Measurements from ENCODE around the gene SLC43A2.

SLC43A2 gene

GRCh38 chr17:1623057-1623630, 5.5 kb downstream of the SLC43A2 start:
- no peak for DNase-seq (ENCODE audit: low spot score)
- no CpG with 5 or more reads among the region's 14 CpGs for WGBS, 2 donors (ENCODE audit: extremely low coverage in 2 of 2, insufficient read length in 2 of 2, insufficient replicate concordance in 1 of 2)

GRCh38 chr17:1621273-1621954, 7.2 kb downstream of the SLC43A2 start:
- Histone ChIP-seq H3K14ac (ENCODE audit: low read length) (no peak overlapping the region), H3K4me2 (ENCODE audit: insufficient read depth, low read length, poor library complexity, severe bottlenecking) (no peak overlapping the region), H4K8ac (ENCODE audit: low read depth, low read length) (no peak overlapping the region), H3K36me3 (replicated peaks in 1 of 2; ENCODE audit: control insufficient read depth in 2 of 2, insufficient read depth in 2 of 2, low read length in 2 of 2) (peaks cover 0 to 82% of the 10 kb centered on the region in 2 donors), H3K4me1 (ENCODE audit: control insufficient read depth in 2 of 2, insufficient read depth in 1 of 2, low read depth in 1 of 2, low read length in 2 of 2) (peaks cover 13 to 17% of the 10 kb centered on the region in 2 donors), H3K18ac (ENCODE audit: low read length) (peak overlapping the region; percentile 79), H3K9me3 (replicated peaks in 1 of 2; ENCODE audit: control insufficient read depth in 2 of 2, insufficient read depth in 1 of 2, low read depth in 1 of 2, low read length in 2 of 2) (no peaks in the 10 kb centered on the region), H2BK15ac (ENCODE audit: low read length) (peak overlapping the region; percentile 81), H3K4ac (ENCODE audit: low read length) (no peak overlapping the region), H4K91ac (ENCODE audit: low read depth, low read length, poor library complexity) (no peak overlapping the region), H2BK5ac (ENCODE audit: low read length) (no peak overlapping the region), H3K27ac (replicated peaks; ENCODE audit: low read length) (no peak overlapping the region), H3K27me3 (ENCODE audit: control insufficient read depth in 3 of 3, insufficient read depth in 3 of 3, low read depth in 1 of 3, low read length in 3 of 3) (no peaks in the 10 kb centered on the region), H3K23ac (ENCODE audit: low read depth, low read length, poor library complexity) (peak overlapping the region; percentile 83), H2BK120ac (ENCODE audit: low read depth, low read length) (no peak overlapping the region), H3K79me1 (ENCODE audit: low read depth, low read length) (peaks cover 3% of the 10 kb centered on the region), H2BK12ac (ENCODE audit: low read length) (peak overlapping the region; percentile 82), H2AK5ac (ENCODE audit: low read depth, low read length) (peak overlapping the region; percentile 82), H3K4me3 (ENCODE audit: low read length in 2 of 2) (no peak overlapping the region), H2AFZ (ENCODE audit: low read length) (no peak overlapping the region), H3K9ac (ENCODE audit: low read depth, low read length, poor library complexity) (peak overlapping the region; percentile 39)
- no CpG with 5 or more reads among the region's 22 CpGs for WGBS, 2 donors (ENCODE audit: extremely low coverage in 2 of 2, insufficient read length in 2 of 2, insufficient replicate concordance in 1 of 2)
- DNase-seq (ENCODE audit: low spot score) = no peak

More at GRCh38 chr17:1623057-1623630, 5.5 kb downstream of the SLC43A2 start:
- H4K91ac ChIP-seq (ENCODE audit: low read depth, low read length, poor library complexity) = no peak overlapping the region
- no peak overlapping the region for H2BK15ac ChIP-seq (ENCODE audit: low read length)
- H3K18ac ChIP-seq (ENCODE audit: low read length) = no peak overlapping the region
- H2BK5ac ChIP-seq (ENCODE audit: low read length) = no peak overlapping the region
- H3K27me3 ChIP-seq (ENCODE audit: control insufficient read depth in 3 of 3, insufficient read depth in 3 of 3, low read depth in 1 of 3, low read length in 3 of 3) = no peaks in the 10 kb centered on the region
- peaks cover 3% of the 10 kb centered on the region for H3K79me1 ChIP-seq (ENCODE audit: low read depth, low read length)
- H3K9ac ChIP-seq (ENCODE audit: low read depth, low read length, poor library complexity) = peak overlapping the region; percentile 9
- no peak overlapping the region for H2BK12ac ChIP-seq (ENCODE audit: low read length)
- H3K4me2 ChIP-seq (ENCODE audit: insufficient read depth, low read length, poor library complexity, severe bottlenecking) = no peak overlapping the region
- H3K4ac ChIP-seq (ENCODE audit: low read length) = no peak overlapping the region
- H2BK120ac ChIP-seq (ENCODE audit: low read depth, low read length) = no peak overlapping the region
- H3K4me3 ChIP-seq (ENCODE audit: low read length in 2 of 2) = no peak overlapping the region
- H2AFZ ChIP-seq (ENCODE audit: low read length) = no peak overlapping the region
- H3K4me1 ChIP-seq (ENCODE audit: control insufficient read depth in 2 of 2, insufficient read depth in 1 of 2, low read depth in 1 of 2, low read length in 2 of 2) = peaks cover 21 to 24% of the 10 kb centered on the region in 2 donors
- no peak overlapping the region for H4K8ac ChIP-seq (ENCODE audit: low read depth, low read length)
- H3K36me3 ChIP-seq (replicated peaks in 1 of 2; ENCODE audit: control insufficient read depth in 2 of 2, insufficient read depth in 2 of 2, low read length in 2 of 2) = peaks cover 0 to 76% of the 10 kb centered on the region in 2 donors
- H3K23ac ChIP-seq (ENCODE audit: low read depth, low read length, poor library complexity) = no peak overlapping the region
- no peaks in the 10 kb centered on the region for H3K9me3 ChIP-seq (replicated peaks in 1 of 2; ENCODE audit: control insufficient read depth in 2 of 2, insufficient read depth in 1 of 2, low read depth in 1 of 2, low read length in 2 of 2)
- H2AK5ac ChIP-seq (ENCODE audit: low read depth, low read length) = peak overlapping the region; percentile 83
- H3K14ac ChIP-seq (ENCODE audit: low read length) = no peak overlapping the region
- no peak overlapping the region for H3K27ac ChIP-seq (replicated peaks; ENCODE audit: low read length)

DNA sequence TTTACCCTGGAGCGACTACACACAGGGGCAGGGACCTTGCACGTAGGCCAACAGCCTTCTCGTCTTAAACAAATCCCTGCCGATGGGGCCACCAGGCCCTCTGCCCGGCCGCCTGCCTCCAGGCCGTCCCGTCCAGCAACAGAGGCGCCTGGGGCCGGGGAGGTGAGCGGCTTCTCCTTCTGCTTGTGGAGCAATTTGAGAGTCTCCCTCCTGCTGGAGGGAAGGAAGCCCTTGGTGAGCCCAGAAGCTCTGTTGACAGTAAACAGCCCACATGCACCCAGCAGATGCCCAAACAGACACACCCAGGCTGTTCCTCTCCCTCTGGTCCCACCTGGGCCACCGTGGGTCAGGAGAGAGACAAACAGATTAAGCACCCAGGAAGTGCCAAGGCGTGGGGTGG, 8.1 kb downstream of the SLC43A2 start:
- Histone ChIP-seq H3K9ac (ENCODE audit: low read depth, low read length, poor library complexity) (peak overlapping the region; percentile 54), H3K36me3 (replicated peaks in 1 of 2; ENCODE audit: control insufficient read depth in 2 of 2, insufficient read depth in 2 of 2, low read length in 2 of 2) (peaks cover 0 to 78% of the 10 kb centered on the region in 2 donors), H3K4me1 (ENCODE audit: control insufficient read depth in 2 of 2, insufficient read depth in 1 of 2, low read depth in 1 of 2, low read length in 2 of 2) (peaks cover 6 to 16% of the 10 kb centered on the region in 2 donors), H2BK12ac (ENCODE audit: low read length) (no peak overlapping the region), H2BK15ac (ENCODE audit: low read length) (peak overlapping the region; percentile 81), H3K27ac (replicated peaks; ENCODE audit: low read length) (no peak overlapping the region), H3K14ac (ENCODE audit: low read length) (no peak overlapping the region), H2BK5ac (ENCODE audit: low read length) (no peak overlapping the region), H4K91ac (ENCODE audit: low read depth, low read length, poor library complexity) (no peak overlapping the region), H3K79me1 (ENCODE audit: low read depth, low read length) (peaks cover 3% of the 10 kb centered on the region), H2AK5ac (ENCODE audit: low read depth, low read length) (peak overlapping the region; percentile 82), H2BK120ac (ENCODE audit: low read depth, low read length) (no peak overlapping the region), H3K4me3 (ENCODE audit: low read length in 2 of 2) (no peak overlapping the region), H3K4ac (ENCODE audit: low read length) (no peak overlapping the region), H3K18ac (ENCODE audit: low read length) (peak overlapping the region; percentile 24), H2AFZ (ENCODE audit: low read length) (no peak overlapping the region), H3K9me3 (replicated peaks in 1 of 2; ENCODE audit: control insufficient read depth in 2 of 2, insufficient read depth in 1 of 2, low read depth in 1 of 2, low read length in 2 of 2) (no peaks in the 10 kb centered on the region), H3K4me2 (ENCODE audit: insufficient read depth, low read length, poor library complexity, severe bottlenecking) (no peak overlapping the region), H3K27me3 (ENCODE audit: control insufficient read depth in 3 of 3, insufficient read depth in 3 of 3, low read depth in 1 of 3, low read length in 3 of 3) (no peaks in the 10 kb centered on the region), H3K23ac (ENCODE audit: low read depth, low read length, poor library complexity) (no peak overlapping the region), H4K8ac (ENCODE audit: low read depth, low read length) (no peak overlapping the region)
- WGBS, 2 donors (ENCODE audit: extremely low coverage in 2 of 2, insufficient read length in 2 of 2, insufficient replicate concordance in 1 of 2) = no CpG with 5 or more reads among the region's 13 CpGs
- no peak for DNase-seq (ENCODE audit: low spot score)

GRCh38 chr17:1617620-1618174, 10.9 kb downstream of the SLC43A2 start:
- no peak overlapping the region for H3K4ac ChIP-seq (ENCODE audit: low read length)
- no peak overlapping the region for H2BK12ac ChIP-seq (ENCODE audit: low read length)
- no CpG with 5 or more reads among the region's 20 CpGs for WGBS, 2 donors (ENCODE audit: extremely low coverage in 2 of 2, insufficient read length in 2 of 2, insufficient replicate concordance in 1 of 2)
- no peak overlapping the region for H2BK5ac ChIP-seq (ENCODE audit: low read length)
- no peak for DNase-seq (ENCODE audit: low spot score)
- no peak overlapping the region for H3K14ac ChIP-seq (ENCODE audit: low read length)
- H3K18ac ChIP-seq (ENCODE audit: low read length) = no peak overlapping the region
- no peak overlapping the region for H3K4me2 ChIP-seq (ENCODE audit: insufficient read depth, low read length, poor library complexity, severe bottlenecking)
- no peaks in the 10 kb centered on the region for H3K9me3 ChIP-seq (replicated peaks in 1 of 2; ENCODE audit: control insufficient read depth in 2 of 2, insufficient read depth in 1 of 2, low read depth in 1 of 2, low read length in 2 of 2)
- H3K4me1 ChIP-seq (ENCODE audit: control insufficient read depth in 2 of 2, insufficient read depth in 1 of 2, low read depth in 1 of 2, low read length in 2 of 2) = peaks cover 0 to 15% of the 10 kb centered on the region in 2 donors
- H3K79me1 ChIP-seq (ENCODE audit: low read depth, low read length) = peaks cover 3% of the 10 kb centered on the region
- no peak overlapping the region for H2AFZ ChIP-seq (ENCODE audit: low read length)
- H3K9ac ChIP-seq (ENCODE audit: low read depth, low read length, poor library complexity) = no peak overlapping the region
- H3K4me3 ChIP-seq (ENCODE audit: low read length in 2 of 2) = no peak overlapping the region
- H3K27me3 ChIP-seq (ENCODE audit: control insufficient read depth in 3 of 3, insufficient read depth in 3 of 3, low read depth in 1 of 3, low read length in 3 of 3) = no peaks in the 10 kb centered on the region
- H2AK5ac ChIP-seq (ENCODE audit: low read depth, low read length) = no peak overlapping the region
- H3K27ac ChIP-seq (replicated peaks; ENCODE audit: low read length) = no peak overlapping the region
- H4K91ac ChIP-seq (ENCODE audit: low read depth, low read length, poor library complexity) = no peak overlapping the region
- H4K8ac ChIP-seq (ENCODE audit: low read depth, low read length) = no peak overlapping the region
- H2BK15ac ChIP-seq (ENCODE audit: low read length) = no peak overlapping the region
- H3K36me3 ChIP-seq (replicated peaks in 1 of 2; ENCODE audit: control insufficient read depth in 2 of 2, insufficient read depth in 2 of 2, low read length in 2 of 2) = peaks cover 4 to 75% of the 10 kb centered on the region in 2 donors
- H2BK120ac ChIP-seq (ENCODE audit: low read depth, low read length) = no peak overlapping the region
- H3K23ac ChIP-seq (ENCODE audit: low read depth, low read length, poor library complexity) = no peak overlapping the region
